Measurements from ENCODE around the gene MT1G.
"Not testable (repeated sequence)": the region's sequence is repeated elsewhere in the genome, so short reads cannot be mapped to it uniquely, and the experiment has no call there.

MT1G gene

DNA sequence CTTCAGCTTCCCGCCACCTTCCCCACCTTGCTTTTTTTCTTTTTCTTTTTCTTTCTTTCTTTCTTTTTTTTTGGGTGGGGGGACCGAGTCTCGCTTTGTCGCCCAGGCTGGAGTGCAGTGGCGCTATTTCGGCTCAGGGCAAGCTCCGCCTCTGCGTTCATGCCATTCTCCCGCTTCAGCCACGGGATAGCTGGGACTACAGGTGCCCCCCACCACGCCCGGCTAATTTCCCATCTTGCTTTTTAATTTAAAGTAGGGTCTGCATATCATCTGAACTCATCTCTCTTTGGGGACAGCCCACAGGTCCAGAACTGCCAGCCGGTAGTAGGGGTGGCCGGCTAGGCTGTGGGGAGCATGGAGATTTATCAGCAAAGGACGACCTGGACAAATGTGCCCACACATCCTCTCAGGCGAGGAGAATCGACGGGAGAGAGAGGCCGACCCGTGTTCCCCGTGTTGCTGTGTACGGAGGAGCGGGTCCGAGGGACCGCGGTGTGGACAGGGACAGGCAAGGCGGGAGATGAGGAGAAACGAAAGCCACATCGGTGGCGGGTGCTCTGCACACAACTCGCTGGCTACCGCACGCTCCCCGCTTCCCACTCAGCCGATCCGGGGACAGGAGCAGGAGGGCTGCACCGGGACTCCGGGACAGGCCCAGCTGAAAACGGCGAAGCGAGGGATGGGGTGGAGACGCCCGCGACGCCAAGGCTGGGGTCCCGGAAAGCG, 33.0 kb downstream of the MT1G start:
- no peak for DNase-seq

- DNase-seq: no peak
Measured at GRCh38 chr16:56633535-56633934, 34.3 kb downstream of the MT1G start.

- DNase-seq: no peak
Measured at GRCh38 chr16:56632848-56633365, 35.0 kb downstream of the MT1G start.

- no peak for DNase-seq
Measured at GRCh38 chr16:56632156-56632847, 35.6 kb downstream of the MT1G start, which contains the start of gene MT1M. Gene MT1M, plus strand, starts transcription at chr16:56632659. Its CDS starts 73 bp downstream, at chr16:56632732.

DNA sequence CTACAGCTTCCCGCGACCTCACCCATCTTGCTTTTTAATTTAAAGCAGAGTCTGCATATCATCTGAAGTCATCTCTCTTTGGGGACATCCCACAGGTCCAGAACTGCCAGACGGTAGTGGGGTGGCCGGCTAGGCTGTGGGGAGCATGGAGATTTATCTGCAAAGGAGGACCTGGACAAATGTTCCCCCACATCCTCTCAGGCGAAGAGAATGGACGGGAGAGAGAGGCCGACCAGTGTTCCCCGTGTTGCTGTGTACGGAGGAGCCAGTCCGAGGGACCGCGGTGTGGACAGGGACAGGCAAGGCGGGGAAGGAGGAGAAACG, 36.1 kb downstream of the MT1G start:
- DNase-seq: no peak

- no peak for DNase-seq
Measured at GRCh38 chr16:56631197-56631596, 36.7 kb downstream of the MT1G start.

GRCh38 chr16:56630134-56630533, 37.7 kb downstream of the MT1G start:
- no peak for DNase-seq

- DNase-seq: no peak
Measured at GRCh38 chr16:56629531-56629930, 38.3 kb downstream of the MT1G start.

DNA sequence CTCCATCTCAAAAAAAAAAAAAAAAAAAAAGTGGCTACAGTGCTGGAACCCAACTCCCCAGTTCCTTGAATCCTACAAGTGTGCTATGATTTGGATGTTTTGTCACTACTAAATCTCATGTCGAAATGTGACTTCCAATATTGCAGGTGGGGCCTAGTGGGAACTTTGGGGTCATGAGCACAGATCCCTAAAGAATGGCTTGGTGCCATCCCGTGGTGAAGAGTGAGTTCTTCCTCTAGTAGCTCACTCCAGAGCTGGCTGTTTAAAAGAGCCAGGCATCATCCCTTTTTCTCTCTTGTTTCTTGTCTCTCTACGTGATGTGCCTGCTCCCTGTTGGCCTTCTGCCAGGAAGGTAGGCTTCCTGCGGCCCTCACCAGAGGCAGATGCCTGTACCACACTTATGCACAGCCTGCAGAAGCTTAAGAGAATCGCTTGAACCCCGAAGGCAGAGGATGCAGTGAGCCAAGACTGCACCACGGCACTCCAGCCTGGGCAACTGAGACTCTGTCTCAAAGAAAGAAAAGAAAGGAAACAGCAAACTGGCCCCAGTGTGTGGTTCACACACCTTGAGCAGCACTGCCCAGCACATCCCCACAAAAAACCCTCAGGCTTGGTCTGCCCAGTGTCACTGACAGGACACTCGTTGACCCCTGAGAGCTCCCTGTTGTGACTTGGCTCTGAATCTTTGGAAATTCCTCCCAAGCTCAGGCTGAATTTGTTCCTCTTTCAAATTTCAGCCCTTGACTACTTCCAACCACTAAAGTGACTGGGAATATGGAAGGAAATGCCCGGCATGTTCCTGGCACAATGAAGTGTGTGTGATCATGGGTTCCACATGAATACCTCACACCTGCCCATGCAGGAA, 39.1 kb downstream of the MT1G start:
- no peak for DNase-seq

GRCh38 chr16:56626685-56627084, 41.2 kb downstream of the MT1G start:
- DNase-seq: no peak

DNA sequence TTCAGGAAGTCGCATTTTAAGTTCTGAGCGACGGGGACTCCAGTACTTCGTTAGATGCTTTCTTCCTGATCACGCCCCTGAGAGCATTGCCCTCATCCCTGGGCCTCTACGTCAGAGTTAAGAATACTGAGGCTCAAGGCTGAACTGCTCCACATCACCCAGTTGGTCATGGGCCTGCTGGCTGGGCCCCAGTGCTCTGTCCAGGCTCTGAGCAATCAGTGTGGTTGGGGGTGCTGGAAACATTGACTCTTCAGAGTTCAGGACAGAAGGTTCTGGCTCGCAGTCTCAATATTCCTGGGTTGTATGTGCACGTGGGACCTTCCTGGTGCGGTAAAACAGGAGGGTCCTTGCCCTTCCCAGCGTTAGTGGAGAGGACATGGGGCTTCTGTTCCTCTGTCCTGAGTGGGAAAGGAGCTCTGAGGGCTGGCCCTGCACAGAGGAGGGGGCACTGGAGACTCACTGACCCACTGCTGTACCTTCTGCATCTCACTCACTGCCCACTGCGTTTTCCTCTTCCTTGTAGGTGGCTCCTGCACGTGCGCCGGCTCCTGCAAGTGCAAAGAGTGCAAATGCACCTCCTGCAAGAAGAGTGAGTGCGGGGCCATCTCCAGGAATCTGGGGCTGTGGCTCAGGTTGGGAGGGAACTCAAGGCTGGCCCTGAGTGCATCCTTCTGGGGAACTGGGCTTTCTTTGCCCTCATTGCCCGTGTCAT, 41.8 kb downstream of the MT1G start:
- DNase-seq: no peak

DNA sequence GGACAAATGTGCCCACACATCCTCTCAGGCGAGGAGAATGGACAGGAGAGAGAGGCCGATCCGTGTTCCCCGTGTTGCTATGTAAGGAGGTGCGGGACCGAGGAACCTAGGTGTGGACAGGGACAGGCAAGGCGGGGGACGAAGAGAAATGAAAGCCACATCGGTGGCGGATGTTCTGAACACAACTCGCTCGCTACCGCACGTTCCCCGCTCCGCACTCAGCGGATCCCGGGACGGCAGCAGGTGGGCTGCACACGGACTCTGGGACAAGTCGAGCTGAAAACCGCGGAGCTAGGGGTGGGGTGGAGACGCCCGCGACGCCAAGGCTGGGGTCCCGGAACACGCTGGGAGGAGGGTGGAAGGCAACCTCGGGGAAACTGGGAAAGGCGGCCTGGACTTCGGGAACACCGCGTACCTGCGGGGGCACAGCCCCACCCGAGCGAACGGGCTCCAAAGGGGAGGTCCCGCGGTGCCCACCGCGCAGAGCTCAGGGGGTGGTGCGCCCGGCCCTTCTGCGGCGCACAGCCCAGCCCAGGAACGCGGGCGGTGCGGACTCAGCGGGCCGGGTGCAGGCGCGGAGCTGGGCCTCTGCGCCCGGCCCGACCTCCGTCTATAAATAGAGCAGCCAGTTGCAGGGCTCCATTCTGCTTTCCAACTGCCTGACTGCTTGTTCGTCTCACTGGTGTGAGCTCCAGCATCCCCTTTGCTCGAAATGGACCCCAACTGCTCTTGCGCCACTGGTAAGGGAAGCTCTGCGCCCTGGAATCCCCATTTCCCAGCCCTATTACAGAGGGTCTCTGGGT, 42.5 kb downstream of the MT1G start, which contains the start of gene MT1E:
MT1E (plus strand) TSS at position 642 of the 803 bp plus-strand sequence; CDS start at position 713, 71 bp downstream.
- no peak for DNase-seq

GRCh38 chr16:56623637-56624036, 44.2 kb downstream of the MT1G start:
- no peak for DNase-seq

DNA sequence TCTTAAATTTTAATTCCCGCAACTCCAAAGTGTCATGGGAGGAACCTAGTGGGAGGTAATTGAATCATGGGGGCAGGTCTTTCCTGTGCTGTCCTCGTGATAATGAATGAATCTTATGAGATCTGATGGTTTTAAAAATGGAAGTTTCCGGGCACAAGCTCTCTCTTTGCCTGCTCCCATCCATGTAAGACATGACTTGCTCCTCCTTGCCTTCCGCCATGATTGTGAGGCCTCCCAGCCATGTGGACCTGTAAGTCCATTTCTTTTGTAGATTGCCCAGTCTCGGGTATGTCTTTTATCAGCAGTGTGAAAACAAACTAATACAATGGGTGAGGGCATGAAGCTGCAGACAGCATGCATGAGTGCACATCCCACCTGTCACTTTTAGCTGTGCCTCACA, 44.7 kb downstream of the MT1G start:
- DNase-seq: not testable (repeated sequence)

DNA sequence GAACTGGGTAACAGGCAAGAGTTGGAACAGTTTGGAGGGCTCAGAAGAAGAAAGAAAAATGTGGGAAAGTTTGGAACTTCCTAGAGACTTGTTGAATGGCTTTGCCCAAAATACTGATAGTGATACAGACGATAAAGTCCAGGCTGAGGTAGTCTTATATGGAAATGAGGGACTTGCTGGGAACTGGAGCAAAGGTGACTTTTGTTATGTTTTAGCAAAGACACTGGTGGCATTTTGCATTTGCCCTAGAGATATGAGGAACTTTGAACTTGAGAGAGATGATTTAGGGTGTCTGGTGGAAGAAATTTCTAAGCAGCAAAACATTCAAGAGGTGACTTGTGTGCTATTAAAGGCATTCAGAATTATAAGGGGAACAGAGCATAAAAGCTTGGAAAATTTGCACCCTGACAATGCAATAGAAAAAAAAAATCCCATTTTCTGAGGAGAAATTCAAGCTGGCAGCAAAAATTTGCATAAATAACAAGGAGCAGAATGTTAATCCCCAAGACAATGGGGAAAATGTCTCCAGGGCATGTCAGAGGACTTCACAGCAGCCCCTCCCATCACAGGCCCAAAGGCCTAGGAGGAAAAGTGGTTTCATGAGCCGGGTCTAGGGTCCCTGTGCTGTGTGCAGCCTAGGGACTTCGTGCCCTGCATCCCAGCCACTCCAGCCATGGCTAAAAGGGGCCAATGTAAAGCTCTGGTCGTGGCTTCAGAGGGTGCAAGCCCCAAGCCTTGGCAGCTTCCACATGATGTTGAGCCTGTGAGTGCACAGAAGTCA, 46.0 kb downstream of the MT1G start:
- DNase-seq: not testable (repeated sequence)

- no peak for DNase-seq
Measured at GRCh38 chr16:56620339-56620897, 47.4 kb downstream of the MT1G start.

DNA sequence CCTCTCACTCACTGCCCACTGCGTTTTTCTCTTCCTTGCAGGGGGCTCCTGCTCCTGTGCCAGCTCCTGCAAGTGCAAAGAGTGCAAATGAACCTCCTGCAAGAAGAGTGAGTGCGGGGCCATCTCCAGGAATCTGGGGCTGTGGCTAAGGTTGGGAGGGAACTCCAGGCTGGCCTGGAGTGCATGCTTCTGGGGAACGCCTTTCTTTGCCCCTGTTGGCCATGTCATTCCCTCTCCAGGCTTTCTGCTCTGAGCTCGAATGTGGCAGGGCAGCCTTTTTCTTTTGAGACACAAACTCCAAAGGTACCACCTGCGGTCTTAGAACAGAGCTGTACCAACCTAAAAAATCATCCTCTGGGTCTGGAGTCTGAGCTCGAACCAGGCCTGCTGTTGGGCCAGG, 49.7 kb downstream of the MT1G start:
- no peak for DNase-seq

GRCh38 chr16:56617212-56618085, 50.4 kb downstream of the MT1G start:
- no peak for DNase-seq
